NT2/D1 (cell line): ENCODE results near the gene SMAD1.

Source experiments
- SUZ12 ChIP-seq: IDR thresholded peaks from 2 replicates; pipeline ENCODE4 v1.6.1; 2011; ENCODE audit not compliant: insufficient read length, insufficient read depth; ENCODE audit errors: extremely low read depth
- YY1 ChIP-seq: IDR thresholded peaks from 2 replicates; pipeline ENCODE4 v1.6.1; 2011; ENCODE audit not compliant: insufficient read length, insufficient read depth

GRCh38 chr4:145511913-145512522 is 30.4 kb downstream of the SMAD1 start:
- TF ChIP-seq YY1 (no peak), SUZ12 (no peak)
